NCI-H2081 (cell line): ENCODE data around the gene VRTN.
A peak's percentile ranks its signal among the peaks of the same experiment; 100 is the strongest.
"Not testable (repeated sequence)": the region's sequence is repeated elsewhere in the genome, so short reads cannot be mapped to it uniquely, and the experiment has no call there.

Experiments
- DNase-seq, 2 experiments: peaks; one replicate each; lab custom pipeline; 2025; lab: John Stamatoyannopoulos, UW

The VRTN gene

GRCh38 chr14:74349757-74350156 lies 1.5 kb downstream of the VRTN start:
- no peak for DNase-seq

- DNase-seq, result no peak
Measured at GRCh38 chr14:74350211-74350927, 2.1 kb downstream of the VRTN start.

GRCh38 chr14:74350928-74351323 lies 2.7 kb downstream of the VRTN start:
- peak; percentile 7 to 41 for DNase-seq

- DNase-seq, result no peak
Measured at GRCh38 chr14:74356892-74357575, 8.8 kb downstream of the VRTN start.

GRCh38 chr14:74357585-74357984 lies 9.3 kb downstream of the VRTN start:
- DNase-seq, result no peak

GRCh38 chr14:74358176-74358829 lies 10.0 kb downstream of the VRTN start:
- DNase-seq, result no peak

GRCh38 chr14:74360163-74360562 lies 11.9 kb downstream of the VRTN start:
- DNase-seq, result no peak

DNA sequence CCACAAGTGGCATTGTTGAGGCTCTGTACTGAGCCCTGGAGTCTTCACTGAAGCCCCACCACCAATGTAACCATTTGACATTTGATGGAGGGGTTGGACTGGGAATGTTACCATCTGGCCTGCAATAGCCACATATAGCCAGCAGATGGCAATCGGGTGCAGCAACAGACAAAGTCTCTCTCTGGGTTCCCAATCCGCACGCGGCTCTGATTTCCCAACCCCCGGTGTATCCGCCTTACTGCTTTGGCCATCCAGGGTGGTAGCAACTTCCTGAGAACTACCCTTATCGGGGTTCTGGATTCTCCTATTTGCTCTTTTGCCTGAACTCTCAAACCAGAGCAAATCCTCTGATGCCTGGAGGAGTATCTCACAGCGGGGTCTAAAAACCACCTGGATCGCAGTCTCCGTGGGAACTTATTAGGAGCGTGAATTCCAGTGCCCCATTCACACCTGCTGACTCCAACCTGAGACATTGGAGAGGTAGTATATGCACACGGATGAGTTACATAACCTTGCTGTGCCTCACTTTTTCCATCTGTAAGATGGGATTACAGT lies 14.2 kb downstream of the VRTN start:
- DNase-seq, result peak; percentile 71 to 80

GRCh38 chr14:74364271-74364880 lies 16.1 kb downstream of the VRTN start:
- no peak for DNase-seq

DNA sequence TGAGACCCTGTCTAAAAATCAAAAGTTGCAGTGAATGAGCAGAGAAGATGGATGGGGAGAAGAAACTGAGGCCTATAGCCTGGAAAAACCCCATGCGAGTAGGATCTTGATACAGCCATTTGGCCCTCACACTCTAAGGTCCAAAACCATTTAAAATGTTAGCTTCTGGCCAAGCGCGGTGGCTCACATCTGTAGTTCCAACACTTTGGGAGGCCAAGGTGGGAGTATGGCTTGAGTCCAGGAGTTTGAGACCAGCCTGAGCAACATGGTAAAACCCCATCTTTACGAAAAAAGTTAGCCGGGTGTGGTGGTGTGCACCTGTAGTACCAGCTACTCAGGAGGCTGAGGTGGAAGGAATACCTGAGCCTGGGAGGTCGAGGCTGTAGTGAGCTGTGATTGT lies 19.8 kb downstream of the VRTN start:
- DNase-seq, result no peak

DNA sequence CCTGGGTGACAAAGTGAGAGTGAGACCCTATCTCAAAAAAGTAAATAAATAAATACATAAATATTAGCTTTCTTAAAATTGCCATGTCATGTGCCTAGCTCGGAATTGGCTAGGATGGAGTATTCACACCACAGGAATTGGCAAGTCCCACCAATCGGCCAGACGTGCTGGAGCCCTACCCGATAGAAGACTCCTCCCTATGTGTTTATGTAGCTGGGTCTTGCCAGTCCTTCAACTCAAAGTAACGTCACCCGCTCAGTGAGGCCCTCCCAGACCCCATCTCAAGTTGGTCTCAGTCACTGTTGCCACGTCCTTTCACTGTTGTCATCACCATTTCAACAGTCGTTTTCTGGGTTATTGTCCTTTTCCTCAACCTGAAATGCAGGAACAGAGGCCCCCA lies 20.2 kb downstream of the VRTN start:
- DNase-seq, result no peak

- no peak for DNase-seq
Measured at GRCh38 chr14:74377976-74378690, 29.9 kb downstream of the VRTN start.

- DNase-seq, result no peak
Measured at GRCh38 chr14:74380172-74380571, 31.9 kb downstream of the VRTN start.

- no peak for DNase-seq
Measured at GRCh38 chr14:74380845-74381244, 32.6 kb downstream of the VRTN start.

DNA sequence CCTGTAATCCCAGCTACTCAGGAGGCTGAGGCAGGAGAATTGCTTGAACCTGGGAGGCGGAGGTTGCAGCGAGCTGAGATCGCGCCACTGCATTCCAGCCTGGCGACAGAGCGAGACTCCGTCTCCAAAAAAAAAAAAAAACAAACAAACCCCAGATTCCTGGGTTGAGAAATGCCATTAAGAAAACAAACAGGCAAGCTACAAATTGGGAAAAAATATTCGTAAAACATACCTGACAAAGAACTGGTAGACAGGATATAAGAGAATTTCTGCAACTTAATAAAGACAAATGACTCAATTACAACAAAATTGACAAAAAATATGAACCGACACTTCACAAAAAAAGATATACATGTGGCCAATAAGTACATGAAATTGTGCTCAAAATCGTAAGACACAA lies 33.3 kb downstream of the VRTN start:
- DNase-seq, result not testable (repeated sequence)

- no peak for DNase-seq
Measured at GRCh38 chr14:74382231-74382630, 34.0 kb downstream of the VRTN start.

- no peak for DNase-seq
Measured at GRCh38 chr14:74389980-74390379, 41.7 kb downstream of the VRTN start.

DNA sequence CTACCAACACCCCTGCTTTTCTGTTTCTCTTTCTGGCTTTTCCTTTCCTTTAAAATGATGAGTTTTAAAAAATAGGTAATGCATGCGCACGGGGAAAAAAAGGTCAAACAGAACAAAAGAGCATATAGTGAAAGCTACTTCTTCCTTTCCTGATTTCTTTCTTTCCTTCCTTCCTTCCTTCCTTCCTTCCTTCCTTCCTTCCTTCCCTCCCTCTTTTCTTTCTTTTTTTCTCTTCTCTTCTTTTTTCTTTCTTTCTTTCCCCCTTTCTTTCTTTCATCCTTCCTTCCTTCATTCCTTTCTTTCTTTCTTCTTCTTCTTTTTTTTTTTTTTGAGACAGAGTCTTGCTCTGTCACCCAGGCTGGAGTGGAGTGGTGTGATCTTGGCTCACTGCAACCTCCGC lies 42.2 kb downstream of the VRTN start:
- not testable (repeated sequence) for DNase-seq

DNA sequence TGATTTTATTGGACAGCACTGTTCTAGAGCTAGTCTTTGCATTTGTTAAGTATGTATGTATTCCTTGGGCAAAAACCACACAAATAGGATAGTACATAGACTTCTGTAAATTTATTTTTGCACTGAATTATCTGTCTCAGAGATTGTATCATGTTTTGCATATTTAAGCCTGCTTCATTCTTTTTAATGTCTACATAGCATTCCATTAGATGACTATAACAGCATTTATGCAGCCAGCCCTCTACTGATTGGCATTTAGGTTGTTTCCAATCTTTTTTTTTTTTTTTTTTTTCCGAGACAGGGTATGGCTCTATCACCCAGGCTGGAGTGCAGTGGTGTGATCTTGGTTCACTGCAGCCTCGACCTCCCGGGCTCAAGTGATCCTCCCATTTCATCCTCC lies 43.2 kb downstream of the VRTN start:
- no peak for DNase-seq

GRCh38 chr14:74392616-74393570 lies 44.6 kb downstream of the VRTN start:
- no peak for DNase-seq

- DNase-seq, result no peak
Measured at GRCh38 chr14:74394549-74394948, 46.3 kb downstream of the VRTN start.
